ENCODE results near the gene BRINP3.

The BRINP3 gene

GRCh38 chr1:190444464-190444863, 33.2 kb downstream of the BRINP3 start:
- DNase-seq = no peak

GRCh38 chr1:190439447-190439846, 38.2 kb downstream of the BRINP3 start:
- no peak for DNase-seq

- no peak for DNase-seq
These were observed 41.0 kb downstream of the BRINP3 start for GRCh38 chr1:190436615-190437014.

DNA sequence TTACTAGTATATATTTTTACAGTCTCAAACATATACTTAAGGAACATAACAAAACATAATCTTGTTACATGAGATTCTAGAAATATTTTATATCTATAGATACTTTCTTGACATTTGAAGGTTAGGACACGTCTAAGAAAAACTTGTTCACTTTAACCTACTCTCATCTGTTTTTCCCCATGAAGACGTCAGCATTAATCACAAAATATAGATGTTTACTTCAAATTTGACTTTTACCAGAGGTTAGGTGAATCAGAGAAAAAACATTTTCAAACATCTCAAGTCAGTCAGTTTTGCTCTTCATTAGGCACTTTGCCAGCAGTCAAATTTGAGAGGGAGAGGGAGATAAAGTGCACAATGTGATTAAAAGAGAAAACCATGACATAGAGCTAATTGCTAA, 47.7 kb downstream of the BRINP3 start:
- DNase-seq = no peak

DNA sequence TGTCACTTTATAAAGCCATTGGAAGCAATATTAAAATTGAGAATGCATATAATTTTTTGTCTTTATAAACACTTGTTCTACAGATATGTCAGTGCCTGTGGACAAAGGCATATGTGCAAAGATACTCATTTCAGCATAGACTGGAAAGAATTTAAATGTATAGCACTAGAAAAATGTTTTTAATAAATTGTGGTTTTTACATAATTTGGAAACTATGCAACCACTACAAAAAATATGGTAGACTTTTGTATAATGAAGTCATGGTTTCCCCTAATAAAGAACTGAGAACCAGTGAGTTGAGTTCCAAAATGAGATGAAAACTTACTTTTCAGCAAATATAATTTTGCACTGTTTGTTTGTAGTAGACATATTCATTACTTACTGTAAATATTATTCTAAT, 48.5 kb downstream of the BRINP3 start:
- DNase-seq = no peak

- no peak for DNase-seq
These were observed 61.4 kb downstream of the BRINP3 start for GRCh38 chr1:190416239-190416638.

DNA sequence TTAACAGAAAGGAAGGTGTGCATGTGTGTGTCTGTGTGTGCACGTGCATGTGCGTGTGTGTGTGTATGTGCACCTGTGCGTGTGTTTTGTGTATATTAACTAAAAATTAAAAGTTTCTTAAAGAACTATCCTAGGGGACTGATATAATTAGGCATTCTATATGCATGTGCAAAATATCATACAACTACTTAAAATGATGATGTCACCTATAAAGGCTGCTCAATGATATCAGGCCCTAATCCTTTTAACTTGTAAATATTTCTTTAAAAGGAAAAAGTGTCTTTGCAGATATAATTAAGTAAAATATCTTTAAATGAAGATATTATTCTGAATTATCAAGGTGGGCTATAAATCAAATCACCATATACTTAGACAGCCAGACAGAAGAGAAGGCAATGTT, 64.5 kb downstream of the BRINP3 start:
- DNase-seq = no peak

- DNase-seq = no peak
These were observed 74.3 kb downstream of the BRINP3 start for GRCh38 chr1:190403402-190403801.

GRCh38 chr1:190399233-190399632, 78.4 kb downstream of the BRINP3 start:
- no peak for DNase-seq

- DNase-seq = no peak
These were observed 86.1 kb downstream of the BRINP3 start for GRCh38 chr1:190391582-190391981.

- no peak for DNase-seq
These were observed 99.7 kb downstream of the BRINP3 start for GRCh38 chr1:190377991-190378390.

GRCh38 chr1:190377294-190377693, 100.4 kb downstream of the BRINP3 start:
- no peak for DNase-seq

DNA sequence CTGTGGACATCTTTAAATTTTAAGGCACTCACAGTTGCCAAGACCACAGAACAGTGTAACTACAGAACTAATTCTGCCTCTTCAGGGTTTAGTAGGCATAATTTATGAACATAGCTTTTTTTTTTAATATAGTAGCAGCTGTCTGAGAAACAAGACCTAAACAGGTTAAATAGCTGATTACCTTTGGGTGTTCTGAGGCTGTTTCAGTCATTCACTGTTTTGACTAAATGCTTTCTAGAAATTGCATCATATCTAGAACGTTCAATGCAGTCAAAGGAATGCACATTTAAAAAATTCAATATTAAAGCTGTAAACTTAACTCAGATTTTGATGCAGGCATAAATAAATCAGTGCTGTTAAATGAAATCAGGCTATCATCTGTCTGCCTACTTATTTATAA, 101.6 kb downstream of the BRINP3 start:
- DNase-seq = no peak

GRCh38 chr1:190373705-190374336, 103.8 kb downstream of the BRINP3 start:
- DNase-seq = no peak

GRCh38 chr1:190367200-190367599, 110.5 kb downstream of the BRINP3 start:
- DNase-seq = no peak

- no peak for DNase-seq
These were observed 112.4 kb downstream of the BRINP3 start for GRCh38 chr1:190365283-190365682.

DNA sequence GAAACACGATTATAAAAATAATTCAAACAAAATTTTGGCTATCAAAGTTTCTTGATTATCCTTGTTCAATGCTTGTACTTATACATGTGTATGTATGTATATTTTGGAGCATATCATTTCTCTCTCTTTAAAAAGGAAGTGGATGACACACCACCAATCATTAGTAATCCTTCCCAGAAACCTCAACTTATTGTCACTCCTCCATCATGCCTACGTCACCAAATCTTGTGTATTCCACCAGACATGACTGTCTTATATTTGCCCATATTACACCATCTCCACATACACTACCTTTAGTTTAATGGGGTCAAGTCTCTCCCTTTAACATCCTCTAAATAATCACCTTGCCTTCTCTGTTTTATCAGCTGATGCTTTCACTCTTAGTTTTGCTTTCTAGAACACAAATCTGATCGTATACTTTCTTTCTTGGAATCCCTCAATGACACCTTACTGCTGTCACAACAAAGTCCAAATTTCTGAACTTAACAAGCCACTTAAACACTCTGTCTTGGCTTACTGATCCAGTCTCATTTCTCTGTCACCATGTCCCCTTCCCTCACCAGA, 124.0 kb downstream of the BRINP3 start:
- no peak for DNase-seq

DNA sequence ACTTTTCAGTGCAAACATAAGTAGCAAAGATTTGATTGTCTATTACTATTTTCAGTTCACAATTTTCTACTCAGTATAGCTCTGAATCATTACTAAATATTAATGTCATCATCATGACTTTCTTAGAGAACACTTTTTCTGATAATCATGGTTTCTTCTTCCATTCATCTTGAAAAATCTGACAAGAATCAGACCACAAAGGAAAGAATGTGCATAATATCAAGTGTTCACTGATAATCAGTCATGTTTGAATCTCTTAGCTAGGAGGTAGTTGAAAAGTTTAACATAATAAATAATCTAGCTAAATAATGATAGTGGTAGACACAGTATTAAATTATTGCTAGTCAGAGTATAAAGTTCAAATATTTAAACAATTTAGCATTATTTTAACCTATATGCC, 133.2 kb downstream of the BRINP3 start:
- DNase-seq = no peak

- no peak for DNase-seq
These were observed 138.8 kb downstream of the BRINP3 start for GRCh38 chr1:190338829-190339228.

DNA sequence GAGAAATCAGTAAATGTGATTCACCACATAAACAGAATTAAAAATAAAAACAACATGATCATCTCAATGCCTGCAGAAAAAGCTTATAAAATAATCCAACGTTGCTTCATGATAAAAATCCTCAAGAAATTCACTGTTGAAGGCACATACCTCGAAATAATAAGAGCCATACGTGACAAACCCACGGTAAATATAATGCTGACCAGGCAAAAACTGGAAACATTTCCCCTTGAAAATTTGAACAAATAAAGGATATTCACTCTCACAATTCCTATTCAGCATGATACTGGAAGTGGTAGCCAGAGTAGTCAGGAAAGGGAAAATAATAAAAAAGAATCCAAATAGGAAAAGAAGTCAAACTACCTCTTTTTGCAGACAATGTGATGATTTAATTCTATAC, 148.8 kb downstream of the BRINP3 start:
- no peak for DNase-seq

DNA sequence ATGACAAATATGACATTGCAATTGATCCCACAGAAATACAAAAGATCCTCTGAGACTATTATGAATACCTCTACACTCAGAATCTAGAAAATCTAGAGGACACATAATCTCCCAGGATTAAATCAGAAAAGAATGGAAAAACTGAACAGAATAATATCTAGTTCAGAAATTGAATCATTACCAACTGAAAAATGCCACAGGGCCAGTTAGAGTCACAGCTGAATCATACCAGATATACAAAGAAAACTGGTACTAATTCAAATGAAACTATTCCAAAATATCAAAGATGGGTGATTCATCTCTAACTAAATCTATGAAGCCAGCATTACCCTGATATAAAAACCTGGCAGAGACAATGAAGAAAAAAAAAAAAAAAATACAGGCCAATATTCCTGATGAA, 149.3 kb downstream of the BRINP3 start:
- DNase-seq = no peak

DNA sequence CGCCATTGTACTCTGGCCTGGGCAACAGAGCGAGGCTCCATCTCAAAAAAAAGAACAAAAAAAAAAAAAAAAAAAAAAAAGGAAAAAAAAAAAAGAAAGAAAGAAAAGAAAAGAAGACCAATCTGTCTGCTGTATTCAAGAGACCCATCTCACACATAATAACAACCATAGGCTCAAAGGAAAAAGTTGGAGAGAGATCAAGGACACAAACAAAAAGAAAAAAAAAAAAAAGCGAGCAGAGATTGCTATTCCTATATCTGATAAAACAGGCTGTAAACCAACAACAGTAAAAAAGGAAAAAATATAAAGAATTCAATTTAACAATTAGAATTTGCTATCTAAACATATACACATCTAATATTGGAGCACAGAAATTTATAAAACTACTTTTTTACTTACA, 150.4 kb downstream of the BRINP3 start:
- DNase-seq = no peak

DNA sequence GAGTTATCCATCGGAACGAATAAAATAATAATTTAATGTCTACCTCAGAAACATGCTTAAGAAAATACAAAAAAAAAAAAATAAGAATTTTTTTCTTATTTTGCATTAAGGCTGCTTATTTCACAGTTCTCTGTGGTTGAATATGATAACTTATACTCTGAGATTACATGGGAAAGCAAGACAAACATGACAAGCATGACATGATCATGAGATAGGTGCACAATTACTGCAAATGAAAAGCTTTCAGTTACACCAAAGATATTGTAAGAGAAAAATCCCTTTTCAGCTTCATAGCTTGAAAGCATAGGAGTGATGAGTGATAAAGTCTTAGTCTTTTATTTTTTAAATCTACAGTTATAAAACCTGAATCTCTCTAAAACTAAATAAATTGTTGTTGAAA, 154.1 kb downstream of the BRINP3 start:
- DNase-seq = no peak

- DNase-seq = no peak
These were observed 155.4 kb downstream of the BRINP3 start for GRCh38 chr1:190322274-190322673.

GRCh38 chr1:190320952-190321351, 156.7 kb downstream of the BRINP3 start:
- no peak for DNase-seq
